Hematopoietic multipotent progenitor cell (in vitro differentiated cells): Measurements from ENCODE around the gene ADGRB3. TPM values are rescaled to one million over a fixed set of nuclear protein-coding genes. Genes with fewer than 3 reads are reported as not detected.

Experiments used
- DNase-seq, 3 donors: peaks; one replicate each; pipeline ENCODE4 v3.0.0-alpha.2; 2011 to 2015; ENCODE audit warnings: low read depth in 2 of 3, low spot score in 2 of 3
- total RNA-seq: library from RNA; depleted of rRNA; stranded (reverse); fragments of >200 nt; gene quantifications from one replicate; pipeline ENCODE4 v1.2.3, GENCODE V29; 2012

The ADGRB3 gene
- total RNA-seq, 1 donor, result under 0.01 TPM

DNA sequence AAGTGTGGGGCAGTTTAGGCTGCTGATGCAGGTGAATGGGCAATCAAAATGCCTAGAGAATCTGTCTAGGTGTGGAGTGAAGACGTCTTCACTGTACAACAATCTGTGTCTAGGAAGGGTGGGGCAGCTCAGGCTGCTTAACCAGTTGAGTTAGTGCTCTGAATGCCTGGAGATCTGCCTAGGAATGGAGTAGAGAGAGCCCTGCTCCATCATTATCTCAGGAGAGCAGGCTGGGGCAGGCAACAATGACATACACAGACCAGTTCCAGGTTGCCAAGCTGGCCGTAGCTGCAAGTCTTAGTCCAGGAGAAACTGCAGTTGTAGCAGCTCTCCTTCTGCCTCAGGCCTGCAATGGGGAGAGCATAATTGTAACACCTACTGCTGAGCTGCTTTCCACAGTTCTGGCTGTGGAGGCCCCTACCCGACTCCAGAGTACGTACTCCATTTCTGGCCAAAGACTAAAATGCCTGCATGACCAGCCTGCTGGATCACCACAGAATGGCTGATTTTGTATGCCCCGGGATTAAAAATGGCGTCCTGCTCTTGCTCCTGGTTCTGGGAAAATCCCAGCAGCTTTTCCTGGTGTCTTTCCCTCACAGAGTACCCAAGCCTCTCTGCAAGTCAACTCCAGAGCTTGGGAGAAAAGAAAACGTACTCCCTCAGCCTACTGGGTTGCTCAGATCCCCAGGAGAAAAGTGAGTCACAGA is 545.4 kb downstream of the ADGRB3 start:
- no peak for DNase-seq

GRCh38 chr6:69181964-69182363 is 546.9 kb downstream of the ADGRB3 start:
- no peak for DNase-seq

GRCh38 chr6:69185276-69185675 is 550.2 kb downstream of the ADGRB3 start:
- no peak for DNase-seq

GRCh38 chr6:69202768-69203167 is 567.7 kb downstream of the ADGRB3 start:
- DNase-seq, result no peak

GRCh38 chr6:69216127-69216526 is 581.0 kb downstream of the ADGRB3 start:
- no peak for DNase-seq

DNA sequence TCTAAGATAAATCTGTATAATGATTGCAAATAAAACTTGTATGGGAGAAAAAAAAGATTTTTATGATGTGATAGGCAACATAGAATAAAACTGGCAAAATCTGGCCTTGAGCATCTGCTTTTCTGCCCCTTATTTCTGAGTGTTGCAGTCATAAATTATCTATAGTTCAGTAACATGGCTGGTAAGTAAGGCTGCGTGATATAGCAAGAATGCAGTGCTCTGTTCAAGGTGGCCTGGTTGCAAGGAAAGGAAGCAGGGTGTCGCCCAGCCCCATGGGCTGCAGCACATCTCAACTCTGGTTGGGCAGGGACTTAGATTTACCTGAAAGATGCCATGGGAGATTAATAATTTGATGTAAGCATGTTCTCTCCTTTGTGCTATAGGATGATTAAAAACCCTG is 582.3 kb downstream of the ADGRB3 start:
- no peak for DNase-seq

DNA sequence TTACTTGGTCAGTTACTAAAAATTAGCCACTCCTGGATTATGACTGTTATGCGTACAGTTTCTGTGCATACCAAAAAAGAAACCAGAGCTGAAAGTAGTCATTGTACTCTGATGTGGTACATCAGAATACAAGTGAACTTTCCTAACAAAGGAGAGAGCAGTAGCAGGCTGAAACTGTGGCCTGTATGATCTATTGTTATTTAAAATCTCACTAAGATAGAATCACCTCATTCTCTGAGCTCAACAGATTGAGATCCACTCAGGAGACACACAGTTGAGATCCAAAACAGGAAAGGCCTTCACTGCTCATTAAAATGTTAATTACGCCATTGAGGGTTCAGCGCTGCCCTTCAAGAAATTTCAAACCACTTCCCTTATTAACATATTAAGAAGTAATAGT is 585.3 kb downstream of the ADGRB3 start:
- no peak for DNase-seq

DNA sequence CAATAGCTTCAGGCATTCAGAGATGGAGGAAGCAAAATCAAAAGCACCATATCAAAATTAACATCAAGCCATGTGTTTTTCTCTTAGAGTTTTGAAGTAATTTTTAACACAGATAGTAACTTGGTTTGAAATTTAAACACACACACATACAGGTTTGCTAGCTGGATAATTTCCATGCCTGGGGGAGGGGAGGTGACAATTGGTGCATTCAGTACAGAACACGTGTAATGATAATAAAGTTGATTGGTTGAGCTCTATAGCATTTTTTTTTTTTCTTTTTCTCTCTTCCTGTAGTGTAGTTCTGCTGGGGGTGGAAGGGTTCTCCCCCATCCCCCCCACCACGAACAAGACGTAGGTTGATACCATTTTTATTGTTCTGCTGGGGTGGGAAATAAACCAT is 596.9 kb downstream of the ADGRB3 start:
- DNase-seq, result no peak

GRCh38 chr6:69232496-69232895 is 597.4 kb downstream of the ADGRB3 start:
- DNase-seq, result no peak

DNA sequence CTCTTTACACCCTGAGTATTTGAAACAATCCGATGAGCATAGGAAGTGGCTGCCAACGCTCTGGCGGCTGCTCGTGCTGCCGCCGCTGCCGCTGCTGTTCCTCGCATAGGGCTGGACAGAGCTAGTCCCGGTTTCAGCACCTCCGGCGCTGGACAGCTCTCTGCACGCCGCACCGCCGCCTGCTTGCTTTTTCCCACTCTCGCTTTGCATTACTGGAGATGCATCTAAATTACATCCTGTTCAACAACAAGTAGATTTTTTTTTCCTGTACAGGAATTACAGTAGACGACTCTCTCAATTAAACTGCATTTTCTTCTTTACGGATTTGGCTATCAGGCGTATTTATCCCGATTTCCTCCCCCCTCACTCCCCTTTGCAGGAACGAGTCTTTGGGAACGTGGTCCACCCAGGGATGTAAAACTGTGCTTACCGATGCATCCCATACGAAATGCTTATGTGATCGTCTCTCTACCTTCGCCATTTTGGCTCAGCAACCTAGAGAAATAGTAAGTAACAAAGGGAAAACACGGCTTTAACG is 597.9 kb downstream of the ADGRB3 start:
- DNase-seq, result peak in 2 of 3 donors; percentile 56 to 66

DNA sequence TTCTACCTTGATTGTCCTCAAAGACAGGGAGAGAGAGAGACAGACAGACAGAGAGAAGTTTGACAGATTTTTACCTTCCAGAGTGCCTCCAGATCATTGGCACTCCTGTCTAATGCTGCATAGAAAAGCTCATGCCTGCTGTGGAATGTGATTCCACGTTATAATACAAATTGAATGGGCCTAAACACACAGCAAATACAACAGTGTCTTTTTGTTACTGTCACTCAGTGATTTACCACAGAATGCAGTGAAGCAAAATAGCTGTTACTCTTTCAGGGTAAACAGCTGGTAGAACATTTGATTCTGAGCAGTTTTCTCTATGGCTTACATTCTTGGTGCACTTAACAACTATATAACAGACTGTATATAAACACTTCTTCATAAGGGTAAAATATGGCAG is 603.0 kb downstream of the ADGRB3 start:
- no peak for DNase-seq

GRCh38 chr6:69246983-69247382 is 611.9 kb downstream of the ADGRB3 start:
- no peak for DNase-seq

GRCh38 chr6:69261010-69261409 is 625.9 kb downstream of the ADGRB3 start:
- DNase-seq, result no peak

GRCh38 chr6:69263297-69263696 is 628.2 kb downstream of the ADGRB3 start:
- no peak for DNase-seq

- DNase-seq, result no peak
These were observed 630.0 kb downstream of the ADGRB3 start for GRCh38 chr6:69265090-69265489.

- DNase-seq, result no peak
These were observed 630.6 kb downstream of the ADGRB3 start for GRCh38 chr6:69265706-69266105.

DNA sequence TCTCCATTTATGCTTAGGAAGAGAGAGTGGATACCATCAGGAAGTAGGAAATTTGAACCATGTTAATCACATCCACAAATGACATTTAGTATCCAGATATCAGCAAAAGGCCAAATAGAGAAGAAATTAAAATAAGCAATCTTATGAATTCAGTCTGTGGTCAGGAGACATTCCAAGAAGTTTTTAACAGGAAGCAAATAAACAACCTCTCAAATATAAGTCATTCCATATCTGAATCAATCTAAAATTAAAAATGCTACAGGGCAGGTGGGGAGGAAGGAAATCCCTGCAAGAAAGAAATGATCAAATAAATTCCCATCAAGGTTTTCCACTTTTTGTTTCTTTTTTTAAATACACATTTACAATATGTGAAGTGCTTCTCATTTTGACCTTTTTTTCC is 641.1 kb downstream of the ADGRB3 start:
- no peak for DNase-seq

GRCh38 chr6:69279805-69280204 is 644.7 kb downstream of the ADGRB3 start:
- no peak for DNase-seq

DNA sequence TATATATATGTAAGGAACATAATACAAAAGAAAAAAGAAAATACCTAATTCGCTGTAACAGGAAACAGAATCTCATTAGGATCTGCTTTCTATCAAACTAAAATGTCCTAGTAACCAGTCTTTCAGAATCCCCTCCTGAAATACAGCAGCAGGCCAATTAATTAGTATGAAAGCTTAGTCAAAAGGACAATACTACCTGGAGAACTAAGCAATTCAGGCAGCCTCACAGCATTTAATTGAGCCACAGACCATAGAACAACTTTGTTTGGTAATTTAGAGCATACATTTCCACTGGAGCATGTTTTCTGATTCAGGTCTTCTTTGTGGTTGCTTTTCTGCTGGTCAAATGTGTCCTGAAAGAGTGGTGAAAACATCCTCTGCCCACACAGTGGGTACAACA is 645.8 kb downstream of the ADGRB3 start:
- DNase-seq, result no peak

DNA sequence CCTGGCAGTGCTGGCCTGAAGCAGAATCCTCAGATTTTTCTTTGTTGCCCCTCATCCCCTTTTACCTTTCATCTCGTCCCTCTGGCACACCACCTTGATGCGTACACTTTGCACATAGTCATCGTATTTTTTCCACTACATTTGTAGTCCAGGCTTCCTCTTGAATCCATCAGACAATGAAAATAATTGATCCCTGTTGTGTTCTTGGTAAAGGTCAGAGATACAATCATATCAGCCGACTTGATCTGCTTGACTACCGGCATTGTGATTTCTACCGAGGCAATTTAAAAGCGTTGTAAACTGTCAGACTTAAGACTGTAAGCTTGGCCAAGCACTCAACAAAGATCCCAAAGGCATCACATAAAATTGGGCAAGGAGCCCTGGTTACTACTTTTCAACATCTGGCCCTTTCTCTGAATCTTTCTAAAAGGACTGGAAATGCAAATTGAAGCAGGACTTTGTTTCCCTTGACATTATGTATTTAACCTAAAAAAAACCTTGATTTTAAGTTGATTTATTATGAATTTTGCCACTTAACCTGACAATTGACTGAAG is 649.2 kb downstream of the ADGRB3 start:
- no peak for DNase-seq

- DNase-seq, result no peak
These were observed 650.0 kb downstream of the ADGRB3 start for GRCh38 chr6:69285054-69285453.

DNA sequence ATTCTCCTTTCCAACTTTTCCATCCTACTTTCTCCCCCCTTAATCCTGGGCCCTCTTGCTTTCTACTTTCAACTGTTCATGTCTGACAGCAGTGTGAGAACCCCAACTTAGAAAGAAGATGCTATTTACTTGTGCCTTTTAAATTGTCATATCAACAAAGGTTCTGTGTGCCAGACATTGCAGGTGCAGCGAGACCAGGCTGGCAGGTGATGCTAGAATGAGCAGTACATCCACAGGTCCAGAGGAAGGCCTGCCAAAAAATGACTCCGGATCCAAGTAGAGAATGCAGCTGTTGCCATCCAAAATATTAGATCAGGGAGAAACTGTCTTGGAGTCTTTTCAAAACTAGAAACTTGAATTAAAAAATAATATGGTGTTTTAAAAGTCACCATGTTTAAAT is 651.2 kb downstream of the ADGRB3 start:
- DNase-seq, result no peak
